ENCODE data around the gene PLAGL2.
"Not testable (repeated sequence)": the region's sequence is repeated elsewhere in the genome, so short reads cannot be mapped to it uniquely, and the experiment has no call there.

Gene PLAGL2

GRCh38 chr20:32203356-32204204 is 4.0 kb downstream of the PLAGL2 start:
- no peak for DNase-seq
- H3K9me3 ChIP-seq = no peaks in the 10 kb centered on the region
- H3K4me1 ChIP-seq = peaks cover 6% of the 10 kb centered on the region; the same call in 1 of the 2 replicates
- no peak overlapping the region for H3K4me3 ChIP-seq (ENCODE audit: low read depth, low read length)
- no peak for TF ChIP-seq CTCF (IDR thresholded peaks at IDR 0.05; ENCODE audit: low read depth, low read length)
- no peaks in the 10 kb centered on the region for H3K27me3 ChIP-seq
- peaks cover 47% of the 10 kb centered on the region for H3K36me3 ChIP-seq

GRCh38 chr20:32201977-32202363 is 5.6 kb downstream of the PLAGL2 start:
- H3K9me3 ChIP-seq = no peaks in the 10 kb centered on the region
- TF ChIP-seq CTCF (IDR thresholded peaks at IDR 0.05; ENCODE audit: low read depth, low read length) = no peak
- H3K4me3 ChIP-seq (ENCODE audit: low read depth, low read length) = no peak overlapping the region
- H3K36me3 ChIP-seq = peaks cover 61% of the 10 kb centered on the region
- no peaks in the 10 kb centered on the region for H3K27me3 ChIP-seq
- peaks cover 6% of the 10 kb centered on the region; the same call in 1 of the 2 replicates for H3K4me1 ChIP-seq
- no peak for DNase-seq

GRCh38 chr20:32201296-32201976 is 6.1 kb downstream of the PLAGL2 start:
- Histone ChIP-seq H3K27me3 (no peaks in the 10 kb centered on the region), H3K4me3 (ENCODE audit: low read depth, low read length) (no peak overlapping the region), H3K36me3 (peaks cover 63% of the 10 kb centered on the region), H3K4me1 (peaks cover 6% of the 10 kb centered on the region; the same call in 1 of the 2 replicates), H3K9me3 (no peaks in the 10 kb centered on the region)
- TF ChIP-seq CTCF (IDR thresholded peaks at IDR 0.05; ENCODE audit: low read depth, low read length) = no peak
- no peak for DNase-seq

GRCh38 chr20:32199006-32199405 is 8.5 kb downstream of the PLAGL2 start:
- Histone ChIP-seq H3K9me3 (no peaks in the 10 kb centered on the region), H3K4me3 (ENCODE audit: low read depth, low read length) (no peak overlapping the region), H3K27me3 (no peaks in the 10 kb centered on the region), H3K36me3 (peaks cover 80% of the 10 kb centered on the region), H3K4me1 (no peaks in the 10 kb centered on the region)
- DNase-seq = no peak
- TF ChIP-seq CTCF (IDR thresholded peaks at IDR 0.05; ENCODE audit: low read depth, low read length) = no peak

GRCh38 chr20:32197136-32197535 is 10.4 kb downstream of the PLAGL2 start:
- H3K36me3 ChIP-seq = peaks cover 69% of the 10 kb centered on the region
- not testable (repeated sequence) for H3K9me3 ChIP-seq; DNase-seq; H3K4me3 ChIP-seq (ENCODE audit: low read depth, low read length); H3K4me1 ChIP-seq; H3K27me3 ChIP-seq
- TF ChIP-seq CTCF (IDR thresholded peaks at IDR 0.05; ENCODE audit: low read depth, low read length) = peak; percentile 15

GRCh38 chr20:32196613-32197012 is 10.9 kb downstream of the PLAGL2 start:
- not testable (repeated sequence) for H3K9me3 ChIP-seq; H3K4me3 ChIP-seq (ENCODE audit: low read depth, low read length); H3K27me3 ChIP-seq; H3K4me1 ChIP-seq; DNase-seq
- H3K36me3 ChIP-seq = peaks cover 64% of the 10 kb centered on the region

Data from BE2C (cell line).